Upper lobe of left lung (tissue), 4 donors: ENCODE measurements around the gene ATF6.

ENCODE experiments used
- CTCF ChIP-seq, 6 experiments: fragments of 450-650 bp in 4 of 6; fragments of 200-600 bp in 2 of 6; sonication (generic) in 2 of 6; IDR thresholded peaks; one replicate each; pipeline ENCODE4 v1.5.1; 2016 to 2019; ENCODE audit warnings: antibody characterized with exemption in 6 of 6
- EP300 ChIP-seq, 4 donors: sonication (generic); formaldehyde crosslinking; IDR thresholded peaks; one replicate each; pipeline ENCODE4 v1.5.1; 2017; ENCODE audit warnings: antibody characterized with exemption in 4 of 4, control low read depth in 2 of 4
- POLR2A ChIP-seq, 4 donors: fragments of 450-650 bp; IDR thresholded peaks; one replicate each; pipeline ENCODE4 v1.5.1; 2016 to 2017; ENCODE audit warnings: antibody characterized with exemption in 4 of 4, mild to moderate bottlenecking in 2 of 4

- TF ChIP-seq POLR2A (IDR thresholded peaks at IDR 0.05), result no peak
- no peak for TF ChIP-seq CTCF (IDR thresholded peaks at IDR 0.05)
- TF ChIP-seq EP300 (IDR thresholded peaks at IDR 0.05), result no peak
Measured at GRCh38 chr1:161982917-161983316, 216.8 kb downstream of the ATF6 start.
